ENCODE data around the gene ABCC11.

The ABCC11 gene

GRCh38 chr16:48206594-48207242 lies 40.6 kb downstream of the ABCC11 start:
- H3K27me3 ChIP-seq (ENCODE audit: insufficient read depth, low read length), result no peaks in the 10 kb centered on the region
- H2AK5ac ChIP-seq (ENCODE audit: low read length), result no peak overlapping the region
- no peak overlapping the region for H2BK12ac ChIP-seq (ENCODE audit: low read length)
- no peak overlapping the region for H2BK120ac ChIP-seq (ENCODE audit: insufficient read depth, low read length, poor library complexity)
- H3K14ac ChIP-seq (ENCODE audit: low read length), result no peak overlapping the region
- H3K36me3 ChIP-seq (ENCODE audit: control insufficient read depth in 1 of 2, insufficient read depth in 2 of 2, low read length in 2 of 2), result no peaks in the 10 kb centered on the region
- no peak overlapping the region for H3K9ac ChIP-seq (ENCODE audit: low read length)
- H3K79me2 ChIP-seq (ENCODE audit: control insufficient read depth, insufficient read depth, low read length, poor library complexity), result no peaks in the 10 kb centered on the region
- no peak overlapping the region for H3K27ac ChIP-seq (ENCODE audit: low read depth, low read length)
- no peak overlapping the region for H3K4me3 ChIP-seq (ENCODE audit: low read depth, low read length)
- no CpG with 5 or more reads among the region's 8 CpGs for WGBS (ENCODE audit: extremely low coverage, insufficient coverage, insufficient read length)
- H3K23ac ChIP-seq (ENCODE audit: low read length), result no peak overlapping the region
- H3K4me2 ChIP-seq (ENCODE audit: low read length), result no peak overlapping the region
- no peaks in the 10 kb centered on the region for H3K79me1 ChIP-seq (ENCODE audit: low read length)
- peaks cover 4 to 7% of the 10 kb centered on the region in 2 experiments for H3K4me1 ChIP-seq (ENCODE audit: control insufficient read depth in 1 of 2, insufficient read depth in 2 of 2, low read length in 2 of 2)
- H2AFZ ChIP-seq (ENCODE audit: insufficient read depth, low read length, poor library complexity), result no peak overlapping the region
- H4K12ac ChIP-seq (ENCODE audit: low read depth, low read length), result no peak overlapping the region
- H3K9me3 ChIP-seq (ENCODE audit: insufficient read depth, low read depth, low read length), result no peaks in the 10 kb centered on the region
- H2BK5ac ChIP-seq (ENCODE audit: low read depth, low read length, poor library complexity), result no peak overlapping the region
- H4K91ac ChIP-seq (ENCODE audit: low read depth, low read length), result no peak overlapping the region
- no peak overlapping the region for H3K18ac ChIP-seq (ENCODE audit: low read length)
- no peak overlapping the region for H4K8ac ChIP-seq (ENCODE audit: low read depth, low read length)
- DNase-seq, result peak in 1 of 2 donors; percentile 38
- no peak overlapping the region for H3K4ac ChIP-seq (ENCODE audit: low read depth, low read length)

GRCh38 chr16:48204825-48205151 lies 42.6 kb downstream of the ABCC11 start:
- H4K12ac ChIP-seq (ENCODE audit: low read depth, low read length), result no peak overlapping the region
- H3K4me2 ChIP-seq (ENCODE audit: low read length), result no peak overlapping the region
- no peak overlapping the region for H3K14ac ChIP-seq (ENCODE audit: low read length)
- WGBS (ENCODE audit: extremely low coverage, insufficient coverage, insufficient read length), result no CpG with 5 or more reads among the region's 6 CpGs
- H3K4ac ChIP-seq (ENCODE audit: low read depth, low read length), result no peak overlapping the region
- H3K36me3 ChIP-seq (ENCODE audit: control insufficient read depth in 1 of 2, insufficient read depth in 2 of 2, low read length in 2 of 2), result no peaks in the 10 kb centered on the region
- no peaks in the 10 kb centered on the region for H3K27me3 ChIP-seq (ENCODE audit: insufficient read depth, low read length)
- no peak overlapping the region for H2AFZ ChIP-seq (ENCODE audit: insufficient read depth, low read length, poor library complexity)
- H2AK5ac ChIP-seq (ENCODE audit: low read length), result no peak overlapping the region
- no peak overlapping the region for H3K9ac ChIP-seq (ENCODE audit: low read length)
- no peak for DNase-seq
- no peak overlapping the region for H2BK12ac ChIP-seq (ENCODE audit: low read length)
- H2BK120ac ChIP-seq (ENCODE audit: insufficient read depth, low read length, poor library complexity), result no peak overlapping the region
- no peak overlapping the region for H4K8ac ChIP-seq (ENCODE audit: low read depth, low read length)
- peaks cover 4 to 7% of the 10 kb centered on the region in 2 experiments for H3K4me1 ChIP-seq (ENCODE audit: control insufficient read depth in 1 of 2, insufficient read depth in 2 of 2, low read length in 2 of 2)
- no peaks in the 10 kb centered on the region for H3K9me3 ChIP-seq (ENCODE audit: insufficient read depth, low read depth, low read length)
- H3K23ac ChIP-seq (ENCODE audit: low read length), result no peak overlapping the region
- H3K4me3 ChIP-seq (ENCODE audit: low read depth, low read length), result no peak overlapping the region
- no peaks in the 10 kb centered on the region for H3K79me2 ChIP-seq (ENCODE audit: control insufficient read depth, insufficient read depth, low read length, poor library complexity)
- no peak overlapping the region for H3K27ac ChIP-seq (ENCODE audit: low read depth, low read length)
- H2BK5ac ChIP-seq (ENCODE audit: low read depth, low read length, poor library complexity), result no peak overlapping the region
- no peak overlapping the region for H4K91ac ChIP-seq (ENCODE audit: low read depth, low read length)
- no peak overlapping the region for H3K18ac ChIP-seq (ENCODE audit: low read length)
- no peaks in the 10 kb centered on the region for H3K79me1 ChIP-seq (ENCODE audit: low read length)

- Histone ChIP-seq H4K12ac (ENCODE audit: low read depth, low read length) (no peak overlapping the region), H3K79me2 (ENCODE audit: control insufficient read depth, insufficient read depth, low read length, poor library complexity) (no peaks in the 10 kb centered on the region), H3K79me1 (ENCODE audit: low read length) (no peaks in the 10 kb centered on the region), H2BK5ac (ENCODE audit: low read depth, low read length, poor library complexity) (no peak overlapping the region), H3K36me3 (ENCODE audit: control insufficient read depth in 1 of 2, insufficient read depth in 2 of 2, low read length in 2 of 2) (no peaks in the 10 kb centered on the region), H3K4me3 (ENCODE audit: low read depth, low read length) (no peak overlapping the region), H3K18ac (ENCODE audit: low read length) (no peak overlapping the region), H3K4me1 (ENCODE audit: control insufficient read depth in 1 of 2, insufficient read depth in 2 of 2, low read length in 2 of 2) (peaks cover 4 to 7% of the 10 kb centered on the region in 2 experiments), H2AK5ac (ENCODE audit: low read length) (no peak overlapping the region), H2BK120ac (ENCODE audit: insufficient read depth, low read length, poor library complexity) (no peak overlapping the region), H2BK12ac (ENCODE audit: low read length) (no peak overlapping the region), H3K23ac (ENCODE audit: low read length) (no peak overlapping the region), H3K4me2 (ENCODE audit: low read length) (no peak overlapping the region), H3K27me3 (ENCODE audit: insufficient read depth, low read length) (no peaks in the 10 kb centered on the region), H3K14ac (ENCODE audit: low read length) (no peak overlapping the region), H2AFZ (ENCODE audit: insufficient read depth, low read length, poor library complexity) (no peak overlapping the region), H4K91ac (ENCODE audit: low read depth, low read length) (no peak overlapping the region), H3K27ac (ENCODE audit: low read depth, low read length) (no peak overlapping the region), H3K9me3 (ENCODE audit: insufficient read depth, low read depth, low read length) (no peaks in the 10 kb centered on the region), H3K9ac (ENCODE audit: low read length) (no peak overlapping the region), H4K8ac (ENCODE audit: low read depth, low read length) (no peak overlapping the region), H3K4ac (ENCODE audit: low read depth, low read length) (no peak overlapping the region)
- no CpG with 5 or more reads among the region's 8 CpGs for WGBS (ENCODE audit: extremely low coverage, insufficient coverage, insufficient read length)
- no peak for DNase-seq
These were observed 43.1 kb downstream of the ABCC11 start for GRCh38 chr16:48203974-48204824.

- no peaks in the 10 kb centered on the region for H3K79me2 ChIP-seq (ENCODE audit: control insufficient read depth, insufficient read depth, low read length, poor library complexity)
- H2BK5ac ChIP-seq (ENCODE audit: low read depth, low read length, poor library complexity), result no peak overlapping the region
- no peak overlapping the region for H3K4ac ChIP-seq (ENCODE audit: low read depth, low read length)
- no peak overlapping the region for H3K14ac ChIP-seq (ENCODE audit: low read length)
- no peak for DNase-seq
- no peak overlapping the region for H4K8ac ChIP-seq (ENCODE audit: low read depth, low read length)
- H3K36me3 ChIP-seq (ENCODE audit: control insufficient read depth in 1 of 2, insufficient read depth in 2 of 2, low read length in 2 of 2), result no peaks in the 10 kb centered on the region
- peaks cover 2% of the 10 kb centered on the region in 2 experiments for H3K4me1 ChIP-seq (ENCODE audit: control insufficient read depth in 1 of 2, insufficient read depth in 2 of 2, low read length in 2 of 2)
- H3K79me1 ChIP-seq (ENCODE audit: low read length), result no peaks in the 10 kb centered on the region
- H4K91ac ChIP-seq (ENCODE audit: low read depth, low read length), result no peak overlapping the region
- H3K18ac ChIP-seq (ENCODE audit: low read length), result no peak overlapping the region
- no peak overlapping the region for H3K23ac ChIP-seq (ENCODE audit: low read length)
- H3K4me2 ChIP-seq (ENCODE audit: low read length), result no peak overlapping the region
- no peak overlapping the region for H2AFZ ChIP-seq (ENCODE audit: insufficient read depth, low read length, poor library complexity)
- H2BK12ac ChIP-seq (ENCODE audit: low read length), result no peak overlapping the region
- no peak overlapping the region for H3K9ac ChIP-seq (ENCODE audit: low read length)
- no peak overlapping the region for H4K12ac ChIP-seq (ENCODE audit: low read depth, low read length)
- H3K9me3 ChIP-seq (ENCODE audit: insufficient read depth, low read depth, low read length), result no peaks in the 10 kb centered on the region
- no peak overlapping the region for H2AK5ac ChIP-seq (ENCODE audit: low read length)
- H3K27me3 ChIP-seq (ENCODE audit: insufficient read depth, low read length), result no peaks in the 10 kb centered on the region
- H2BK120ac ChIP-seq (ENCODE audit: insufficient read depth, low read length, poor library complexity), result no peak overlapping the region
- no CpG with 5 or more reads among the region's 6 CpGs for WGBS (ENCODE audit: extremely low coverage, insufficient coverage, insufficient read length)
- no peak overlapping the region for H3K27ac ChIP-seq (ENCODE audit: low read depth, low read length)
- H3K4me3 ChIP-seq (ENCODE audit: low read depth, low read length), result no peak overlapping the region
These were observed 45.7 kb downstream of the ABCC11 start for GRCh38 chr16:48201515-48202201.
